Type B pancreatic cell (in vitro differentiated cells): ENCODE results near the gene EFHC2. TPM values are rescaled to one million over a fixed set of nuclear protein-coding genes. Genes with fewer than 3 reads are reported as not detected.

ENCODE experiments used
- DNase-seq: peaks from one replicate; pipeline ENCODE4 v3.0.0; 2021; ENCODE audit warnings: mixed read lengths; ENCODE audit not compliant: unreplicated experiment; ENCODE audit errors: extremely low spot score
- H3K27ac Mint-ChIP-seq: 2 replicates; pipeline ENCODE4 v1.8.0; 2021; ENCODE audit warnings: mild to moderate bottlenecking, mixed read lengths
- H3K27me3 Mint-ChIP-seq: 2 replicates; pipeline ENCODE4 v1.8.0; 2021; ENCODE audit warnings: mixed read lengths
- H3K36me3 Mint-ChIP-seq: 2 replicates; pipeline ENCODE4 v1.8.0; 2021; ENCODE audit warnings: mixed read lengths
- H3K4me1 Mint-ChIP-seq: one replicate; pipeline ENCODE4 v1.8.0; 2021; ENCODE audit warnings: mixed read lengths; ENCODE audit not compliant: unreplicated experiment
- H3K4me3 Mint-ChIP-seq: 2 replicates; pipeline ENCODE4 v1.8.0; 2021; ENCODE audit warnings: mild to moderate bottlenecking, mixed read lengths
- H3K9me3 Mint-ChIP-seq: 2 replicates; pipeline ENCODE4 v1.8.0; 2021; ENCODE audit warnings: mixed read lengths
- total RNA-seq: library from RNA; stranded (reverse); gene quantifications from 2 replicates; pipeline ENCODE4 v1.2.1, GENCODE V29; 2021; ENCODE audit warnings: low replicate concordance
- TF ChIP-seq, protein P1 (sequence below): fragments of 200-600 bp; sonication (generic); conservative IDR thresholded peaks from 2 replicates; pipeline ENCODE4 v1.5.0; 2021; ENCODE audit warnings: antibody characterized with exemption, mild to moderate bottlenecking

Gene EFHC2
- total RNA-seq, 1 donor from 2014 or later: 2.1 TPM

- no peak for DNase-seq
- Mint-ChIP-seq H3K36me3 (no peaks in the 10 kb centered on the region), H3K27me3 (no peaks in the 10 kb centered on the region), H3K4me3 (no peak overlapping the region), H3K4me1 (no peaks in the 10 kb centered on the region), H3K27ac (no peak overlapping the region), H3K9me3 (peaks cover 6% of the 10 kb centered on the region)
- TF ChIP-seq, protein P1, sequence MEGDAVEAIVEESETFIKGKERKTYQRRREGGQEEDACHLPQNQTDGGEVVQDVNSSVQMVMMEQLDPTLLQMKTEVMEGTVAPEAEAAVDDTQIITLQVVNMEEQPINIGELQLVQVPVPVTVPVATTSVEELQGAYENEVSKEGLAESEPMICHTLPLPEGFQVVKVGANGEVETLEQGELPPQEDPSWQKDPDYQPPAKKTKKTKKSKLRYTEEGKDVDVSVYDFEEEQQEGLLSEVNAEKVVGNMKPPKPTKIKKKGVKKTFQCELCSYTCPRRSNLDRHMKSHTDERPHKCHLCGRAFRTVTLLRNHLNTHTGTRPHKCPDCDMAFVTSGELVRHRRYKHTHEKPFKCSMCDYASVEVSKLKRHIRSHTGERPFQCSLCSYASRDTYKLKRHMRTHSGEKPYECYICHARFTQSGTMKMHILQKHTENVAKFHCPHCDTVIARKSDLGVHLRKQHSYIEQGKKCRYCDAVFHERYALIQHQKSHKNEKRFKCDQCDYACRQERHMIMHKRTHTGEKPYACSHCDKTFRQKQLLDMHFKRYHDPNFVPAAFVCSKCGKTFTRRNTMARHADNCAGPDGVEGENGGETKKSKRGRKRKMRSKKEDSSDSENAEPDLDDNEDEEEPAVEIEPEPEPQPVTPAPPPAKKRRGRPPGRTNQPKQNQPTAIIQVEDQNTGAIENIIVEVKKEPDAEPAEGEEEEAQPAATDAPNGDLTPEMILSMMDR: no peak
Observed at GRCh38 chrX:44167116-44167515, 176.4 kb downstream of the EFHC2 start.

DNA sequence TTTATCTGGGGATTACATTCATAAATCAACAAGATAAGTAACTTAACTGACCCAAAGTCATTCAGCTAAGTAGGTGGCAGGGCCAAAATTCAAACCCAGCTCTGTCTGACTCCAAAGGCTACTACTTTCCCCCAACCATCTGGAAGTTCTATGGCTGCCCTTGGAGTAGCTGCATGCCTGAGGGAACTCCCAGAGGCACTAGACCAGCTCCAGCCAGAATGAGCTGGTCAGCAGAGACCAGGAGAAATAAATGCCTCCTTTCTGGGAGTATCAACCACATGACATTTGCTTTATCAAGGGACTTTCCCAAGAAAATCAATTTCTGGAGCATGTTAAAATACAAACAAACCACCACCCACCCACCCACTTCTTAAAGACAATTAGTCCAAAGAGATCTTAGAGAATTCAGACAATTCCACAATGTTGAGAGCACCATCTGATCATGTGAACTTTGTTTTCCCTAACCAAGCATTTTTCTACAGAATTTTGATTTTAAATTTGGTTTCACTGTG lies 180.5 kb downstream of the EFHC2 start:
- Mint-ChIP-seq H3K27me3 (no peaks in the 10 kb centered on the region), H3K36me3 (no peaks in the 10 kb centered on the region), H3K9me3 (peaks cover 6% of the 10 kb centered on the region), H3K4me3 (no peak overlapping the region), H3K4me1 (no peaks in the 10 kb centered on the region), H3K27ac (no peak overlapping the region)
- TF ChIP-seq, protein P1: no peak
- DNase-seq: no peak

- Mint-ChIP-seq H3K4me3 (no peak overlapping the region), H3K36me3 (no peaks in the 10 kb centered on the region), H3K27ac (no peak overlapping the region), H3K9me3 (peaks cover 6% of the 10 kb centered on the region), H3K4me1 (no peaks in the 10 kb centered on the region), H3K27me3 (no peaks in the 10 kb centered on the region)
- DNase-seq: no peak
- TF ChIP-seq, protein P1: no peak
Observed at GRCh38 chrX:44157858-44158257, 185.6 kb downstream of the EFHC2 start.

DNA sequence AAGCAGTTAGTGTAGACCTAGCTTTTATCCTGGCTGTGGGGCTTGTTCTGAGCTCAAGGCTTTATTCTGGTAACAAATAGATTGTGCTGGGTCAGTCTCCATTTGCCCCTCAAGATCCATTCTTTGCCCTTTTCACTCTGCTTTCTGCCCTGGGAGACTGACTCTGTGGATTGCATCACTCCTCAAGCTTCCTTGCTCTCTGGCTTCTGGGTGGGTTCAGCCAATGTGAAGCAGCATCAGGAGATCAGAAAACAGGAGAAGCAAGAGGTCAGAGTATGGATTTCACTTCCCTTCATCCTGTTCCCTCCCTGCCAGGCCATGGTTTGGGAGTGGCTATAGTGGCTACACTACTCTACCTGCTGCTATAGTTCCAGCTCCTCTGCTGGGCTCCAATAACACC lies 186.2 kb downstream of the EFHC2 start:
- Mint-ChIP-seq H3K36me3 (no peaks in the 10 kb centered on the region), H3K9me3 (peaks cover under 1% of the 10 kb centered on the region), H3K4me3 (no peak overlapping the region), H3K4me1 (no peaks in the 10 kb centered on the region), H3K27ac (no peak overlapping the region), H3K27me3 (no peaks in the 10 kb centered on the region)
- TF ChIP-seq, protein P1: no peak
- no peak for DNase-seq

DNA sequence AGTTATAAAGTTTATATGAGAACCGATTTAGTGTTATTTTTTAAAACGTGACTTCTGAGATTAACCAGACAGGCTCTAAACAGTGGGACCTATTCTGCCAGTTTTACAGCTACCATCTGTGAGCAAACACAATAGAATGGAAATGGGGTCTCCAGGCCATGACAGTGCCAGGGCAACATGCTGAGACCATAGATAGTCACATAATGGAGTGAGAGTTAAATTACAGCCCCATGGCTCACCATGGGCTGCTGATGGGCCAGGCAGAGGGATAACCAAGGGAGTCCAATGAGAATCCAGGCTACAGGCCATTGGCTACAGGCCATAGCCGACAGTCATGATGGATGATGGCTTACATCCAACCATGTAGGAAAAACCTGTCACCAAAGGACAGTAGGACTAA lies 186.7 kb downstream of the EFHC2 start:
- Mint-ChIP-seq H3K4me1 (no peaks in the 10 kb centered on the region), H3K36me3 (no peaks in the 10 kb centered on the region), H3K4me3 (no peak overlapping the region), H3K9me3 (no peaks in the 10 kb centered on the region), H3K27ac (no peak overlapping the region), H3K27me3 (no peaks in the 10 kb centered on the region)
- no peak for DNase-seq
- TF ChIP-seq, protein P1: no peak

- no peak overlapping the region for H3K4me3 Mint-ChIP-seq
- H3K27ac Mint-ChIP-seq: no peak overlapping the region
- no peak for DNase-seq
- TF ChIP-seq, protein P1: no peak
- no peaks in the 10 kb centered on the region for H3K27me3 Mint-ChIP-seq
- H3K9me3 Mint-ChIP-seq: no peaks in the 10 kb centered on the region
- H3K4me1 Mint-ChIP-seq: no peaks in the 10 kb centered on the region
- no peaks in the 10 kb centered on the region for H3K36me3 Mint-ChIP-seq
Observed at GRCh38 chrX:44155126-44155525, 188.3 kb downstream of the EFHC2 start.
